ENCODE results near the gene CSRP3. TPM values are rescaled to one million over a fixed set of nuclear protein-coding genes. Genes with fewer than 3 reads are reported as not detected.

The CSRP3 gene
- not detected for total RNA-seq

DNA sequence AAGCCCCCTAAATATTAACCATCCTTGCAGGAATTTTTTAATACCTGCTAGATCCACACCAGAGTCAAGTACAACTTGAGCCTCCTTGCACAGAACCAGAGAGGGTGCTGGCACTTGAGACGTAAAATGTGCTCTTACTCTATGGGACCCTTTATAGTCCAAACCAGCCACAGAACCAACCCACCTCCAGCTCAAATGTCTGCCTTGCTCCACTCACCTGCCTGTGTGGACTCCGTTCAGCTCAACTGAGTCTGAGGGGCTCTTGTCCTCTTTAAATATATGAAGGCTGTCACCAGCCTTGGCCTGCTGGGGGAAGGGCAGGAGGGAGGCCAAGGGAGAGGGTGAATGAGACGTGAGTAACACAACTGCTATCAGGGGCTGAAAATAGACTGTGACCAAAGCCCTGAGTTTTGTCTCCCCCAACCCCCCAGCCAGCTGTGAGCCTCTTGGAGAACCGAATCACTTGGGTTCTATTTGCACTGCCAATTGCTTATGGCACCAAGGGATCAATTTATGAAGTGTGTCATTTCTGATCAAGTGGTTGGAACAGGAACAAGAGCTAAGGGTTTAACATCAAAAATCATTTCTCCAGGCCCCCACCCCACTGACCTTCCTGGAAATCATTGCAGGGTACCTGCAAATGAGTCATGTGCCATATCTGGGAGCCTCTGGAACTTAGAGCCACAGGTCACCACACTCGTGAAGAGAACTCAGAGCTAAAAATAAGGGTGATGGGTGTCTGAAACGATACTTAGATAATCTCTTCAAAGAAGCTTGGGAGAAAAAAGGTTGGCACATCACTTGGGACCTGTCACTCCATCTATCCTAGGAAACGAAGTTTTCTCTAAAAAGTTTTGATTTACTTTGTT, at the start of gene CSRP3:
CSRP3 (minus strand) TSS at position 247 of the 869 bp plus-strand sequence. CDS start 9,535 bp downstream, outside the sequence.
- TF ChIP-seq, protein P1, sequence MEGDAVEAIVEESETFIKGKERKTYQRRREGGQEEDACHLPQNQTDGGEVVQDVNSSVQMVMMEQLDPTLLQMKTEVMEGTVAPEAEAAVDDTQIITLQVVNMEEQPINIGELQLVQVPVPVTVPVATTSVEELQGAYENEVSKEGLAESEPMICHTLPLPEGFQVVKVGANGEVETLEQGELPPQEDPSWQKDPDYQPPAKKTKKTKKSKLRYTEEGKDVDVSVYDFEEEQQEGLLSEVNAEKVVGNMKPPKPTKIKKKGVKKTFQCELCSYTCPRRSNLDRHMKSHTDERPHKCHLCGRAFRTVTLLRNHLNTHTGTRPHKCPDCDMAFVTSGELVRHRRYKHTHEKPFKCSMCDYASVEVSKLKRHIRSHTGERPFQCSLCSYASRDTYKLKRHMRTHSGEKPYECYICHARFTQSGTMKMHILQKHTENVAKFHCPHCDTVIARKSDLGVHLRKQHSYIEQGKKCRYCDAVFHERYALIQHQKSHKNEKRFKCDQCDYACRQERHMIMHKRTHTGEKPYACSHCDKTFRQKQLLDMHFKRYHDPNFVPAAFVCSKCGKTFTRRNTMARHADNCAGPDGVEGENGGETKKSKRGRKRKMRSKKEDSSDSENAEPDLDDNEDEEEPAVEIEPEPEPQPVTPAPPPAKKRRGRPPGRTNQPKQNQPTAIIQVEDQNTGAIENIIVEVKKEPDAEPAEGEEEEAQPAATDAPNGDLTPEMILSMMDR (IDR thresholded peaks at IDR 0.05), result no peak
- ATAC-seq (ENCODE audit: low FRiP score), result no peak

GRCh38 chr11:19251577-19251976, 49.8 kb upstream of the CSRP3 start:
- DNase-seq (ENCODE audit: low spot score), result no peak
- TF ChIP-seq, protein P1 (IDR thresholded peaks at IDR 0.05), result no peak
- no peak for ATAC-seq (ENCODE audit: low FRiP score)

More for the DNA sequence above, at the start of gene CSRP3:
- no peak for DNase-seq (ENCODE audit: low spot score)

- TF ChIP-seq, protein P1 (IDR thresholded peaks at IDR 0.05), result no peak
- DNase-seq (ENCODE audit: low spot score) (no peak), ATAC-seq (ENCODE audit: low FRiP score) (no peak)
Measured at GRCh38 chr11:19246816-19247215, 45.0 kb upstream of the CSRP3 start.

GRCh38 chr11:19245351-19245750, 43.6 kb upstream of the CSRP3 start:
- ATAC-seq (ENCODE audit: low FRiP score) (no peak), DNase-seq (ENCODE audit: low spot score) (no peak)
- TF ChIP-seq, protein P1 (IDR thresholded peaks at IDR 0.05), result no peak

GRCh38 chr11:19244621-19245020, 42.8 kb upstream of the CSRP3 start:
- no peak for ATAC-seq (ENCODE audit: low FRiP score)
- TF ChIP-seq, protein P1 (IDR thresholded peaks at IDR 0.05), result no peak

GRCh38 chr11:19244084-19244483, 42.3 kb upstream of the CSRP3 start:
- no peak for ATAC-seq (ENCODE audit: low FRiP score)
- TF ChIP-seq, protein P1 (IDR thresholded peaks at IDR 0.05), result no peak
- DNase-seq (ENCODE audit: low spot score), result no peak

More at GRCh38 chr11:19244621-19245020, 42.8 kb upstream of the CSRP3 start:
- no peak for DNase-seq (ENCODE audit: low spot score)

DNA sequence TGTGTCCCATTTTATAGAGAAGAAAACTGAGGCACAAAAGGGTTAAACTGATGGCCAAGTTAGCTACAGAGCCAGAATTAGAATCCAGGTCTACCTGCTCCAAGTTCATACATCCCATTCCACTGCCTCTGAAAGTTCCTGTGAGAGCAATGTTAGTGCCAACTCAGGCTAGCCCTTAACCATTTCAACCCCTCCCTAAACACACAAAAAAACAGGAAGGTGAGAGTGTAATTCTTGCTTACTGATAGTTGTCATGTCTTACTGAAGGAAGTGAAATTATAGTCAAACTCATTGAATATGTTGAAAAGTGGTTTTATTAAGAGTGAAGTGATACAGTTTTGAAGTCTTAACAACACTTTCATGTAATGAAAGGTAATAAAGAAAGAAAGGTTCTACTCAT, 41.8 kb upstream of the CSRP3 start:
- ATAC-seq (ENCODE audit: low FRiP score) (no peak), DNase-seq (ENCODE audit: low spot score) (no peak)
- TF ChIP-seq, protein P1 (IDR thresholded peaks at IDR 0.05), result no peak
